ENCODE results near the gene STPG2.

The STPG2 gene

GRCh38 chr4:97953171-97953941 is 189.9 kb downstream of the STPG2 start:
- H3K4me3 ChIP-seq (ENCODE audit: low read depth, low read length) = no peak overlapping the region
- no peak for DNase-seq (ENCODE audit: low read depth)
- TF ChIP-seq, protein P1, sequence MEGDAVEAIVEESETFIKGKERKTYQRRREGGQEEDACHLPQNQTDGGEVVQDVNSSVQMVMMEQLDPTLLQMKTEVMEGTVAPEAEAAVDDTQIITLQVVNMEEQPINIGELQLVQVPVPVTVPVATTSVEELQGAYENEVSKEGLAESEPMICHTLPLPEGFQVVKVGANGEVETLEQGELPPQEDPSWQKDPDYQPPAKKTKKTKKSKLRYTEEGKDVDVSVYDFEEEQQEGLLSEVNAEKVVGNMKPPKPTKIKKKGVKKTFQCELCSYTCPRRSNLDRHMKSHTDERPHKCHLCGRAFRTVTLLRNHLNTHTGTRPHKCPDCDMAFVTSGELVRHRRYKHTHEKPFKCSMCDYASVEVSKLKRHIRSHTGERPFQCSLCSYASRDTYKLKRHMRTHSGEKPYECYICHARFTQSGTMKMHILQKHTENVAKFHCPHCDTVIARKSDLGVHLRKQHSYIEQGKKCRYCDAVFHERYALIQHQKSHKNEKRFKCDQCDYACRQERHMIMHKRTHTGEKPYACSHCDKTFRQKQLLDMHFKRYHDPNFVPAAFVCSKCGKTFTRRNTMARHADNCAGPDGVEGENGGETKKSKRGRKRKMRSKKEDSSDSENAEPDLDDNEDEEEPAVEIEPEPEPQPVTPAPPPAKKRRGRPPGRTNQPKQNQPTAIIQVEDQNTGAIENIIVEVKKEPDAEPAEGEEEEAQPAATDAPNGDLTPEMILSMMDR (IDR thresholded peaks at IDR 0.05; ENCODE audit: low read depth, low read length) = no peak
- TF ChIP-seq MAX (IDR thresholded peaks at IDR 0.05; ENCODE audit: low read depth, low read length) = no peak
- TF ChIP-seq POLR2A (IDR thresholded peaks at IDR 0.05; ENCODE audit: extremely low read depth, insufficient read length) = no peak
- TF ChIP-seq MYC (IDR thresholded peaks at IDR 0.05; ENCODE audit: low read depth, low read length) = no peak

DNA sequence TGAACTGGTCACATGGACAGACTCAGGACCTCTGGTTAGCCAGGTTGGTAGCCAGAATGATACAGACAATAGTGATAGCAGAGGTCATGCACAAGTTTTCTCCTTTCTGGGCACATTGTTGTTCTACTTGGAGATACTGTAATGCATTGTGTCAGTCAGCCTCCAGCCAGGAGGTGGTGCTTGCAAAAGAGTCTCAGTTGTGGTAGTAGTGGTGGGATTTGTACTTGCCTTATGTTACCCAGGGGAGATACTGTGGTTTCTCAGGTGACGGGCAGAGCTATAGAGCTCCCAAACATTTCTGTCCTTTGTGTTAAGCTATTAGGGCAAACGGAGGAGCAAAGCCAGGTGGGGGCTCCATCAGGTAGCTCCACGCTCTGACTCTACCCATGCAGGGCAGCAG is 190.5 kb downstream of the STPG2 start:
- no peak for DNase-seq (ENCODE audit: low read depth)
- H3K4me3 ChIP-seq (ENCODE audit: low read depth, low read length) = no peak overlapping the region
- TF ChIP-seq MAX (IDR thresholded peaks at IDR 0.05; ENCODE audit: low read depth, low read length) = no peak
- TF ChIP-seq MYC (IDR thresholded peaks at IDR 0.05; ENCODE audit: low read depth, low read length) = no peak
- TF ChIP-seq, protein P1 (IDR thresholded peaks at IDR 0.05; ENCODE audit: low read depth, low read length) = no peak
- no peak for TF ChIP-seq POLR2A (IDR thresholded peaks at IDR 0.05; ENCODE audit: extremely low read depth, insufficient read length)

GRCh38 chr4:97950836-97951235 is 192.4 kb downstream of the STPG2 start:
- DNase-seq (ENCODE audit: low read depth) = no peak
- TF ChIP-seq POLR2A (IDR thresholded peaks at IDR 0.05; ENCODE audit: extremely low read depth, insufficient read length) (no peak), MAX (IDR thresholded peaks at IDR 0.05; ENCODE audit: low read depth, low read length) (no peak), MYC (IDR thresholded peaks at IDR 0.05; ENCODE audit: low read depth, low read length) (no peak)
- TF ChIP-seq, protein P1 (IDR thresholded peaks at IDR 0.05; ENCODE audit: low read depth, low read length) = no peak
- H3K4me3 ChIP-seq (ENCODE audit: low read depth, low read length) = no peak overlapping the region

- no peak for TF ChIP-seq MYC (IDR thresholded peaks at IDR 0.05; ENCODE audit: low read depth, low read length)
- no peak for TF ChIP-seq POLR2A (IDR thresholded peaks at IDR 0.05; ENCODE audit: extremely low read depth, insufficient read length)
- TF ChIP-seq MAX (IDR thresholded peaks at IDR 0.05; ENCODE audit: low read depth, low read length) = no peak
- TF ChIP-seq, protein P1 (IDR thresholded peaks at IDR 0.05; ENCODE audit: low read depth, low read length) = no peak
- no peak for DNase-seq (ENCODE audit: low read depth)
These were observed 200.3 kb downstream of the STPG2 start for GRCh38 chr4:97942951-97943350.

GRCh38 chr4:97942137-97942536 is 201.1 kb downstream of the STPG2 start:
- H3K4me3 ChIP-seq (ENCODE audit: low read depth, low read length) = no peak overlapping the region
- no peak for TF ChIP-seq MYC (IDR thresholded peaks at IDR 0.05; ENCODE audit: low read depth, low read length)
- TF ChIP-seq POLR2A (IDR thresholded peaks at IDR 0.05; ENCODE audit: extremely low read depth, insufficient read length) = no peak
- no peak for DNase-seq (ENCODE audit: low read depth)

More at GRCh38 chr4:97942951-97943350, 200.3 kb downstream of the STPG2 start:
- no peak overlapping the region for H3K4me3 ChIP-seq (ENCODE audit: low read depth, low read length)

- TF ChIP-seq, protein P1 (IDR thresholded peaks at IDR 0.05; ENCODE audit: low read depth, low read length) = no peak
- TF ChIP-seq MAX (IDR thresholded peaks at IDR 0.05; ENCODE audit: low read depth, low read length) (no peak), POLR2A (IDR thresholded peaks at IDR 0.05; ENCODE audit: extremely low read depth, insufficient read length) (no peak), MYC (IDR thresholded peaks at IDR 0.05; ENCODE audit: low read depth, low read length) (no peak)
- no peak for DNase-seq (ENCODE audit: low read depth)
These were observed 205.1 kb downstream of the STPG2 start for GRCh38 chr4:97938141-97938540.

More at GRCh38 chr4:97938141-97938540, 205.1 kb downstream of the STPG2 start:
- H3K4me3 ChIP-seq (ENCODE audit: low read depth, low read length) = no peak overlapping the region

All from NB4 (cell line).